Measurements from ENCODE around the gene SAMM50.

GRCh38 chr22:44004104-44004460 lies 48.8 kb downstream of the SAMM50 start:
- TF ChIP-seq CTCF (IDR thresholded peaks at IDR 0.05): no peak
- no peak for TF ChIP-seq POLR2A (IDR thresholded peaks at IDR 0.05)
